HepG2 (cell line): ENCODE data around the gene PGAP3. TPM values are rescaled to one million over a fixed set of nuclear protein-coding genes. Genes with fewer than 3 reads are reported as not detected.
A peak's percentile ranks its signal among the peaks of the same experiment; 100 is the strongest.

ENCODE experiments used
- AHDC1 ChIP-seq: sonication (generic); formaldehyde crosslinking; IDR thresholded peaks from 2 replicates; pipeline ENCODE4 v1.5.1; 2020; ENCODE audit warnings: mild to moderate bottlenecking, missing genetic modification reagents, borderline replicate concordance
- ARHGAP35 ChIP-seq: sonication (generic); formaldehyde crosslinking; IDR thresholded peaks from 2 replicates; pipeline ENCODE4 v1.9.0; 2022; ENCODE audit warnings: mild to moderate bottlenecking, inconsistent platforms, moderate library complexity, missing genetic modification reagents, borderline replicate concordance
- ARID3A ChIP-seq: IDR thresholded peaks from 2 replicates; pipeline ENCODE4 v1.6.1; 2012; ENCODE audit warnings: low read depth, low read length, improper control_type of control experiment
- CREM ChIP-seq, 2 experiments: sonication (generic) in 1 of 2; formaldehyde crosslinking in 1 of 2; IDR thresholded peaks; 2 replicates each; pipeline versions ENCODE4 v1.4.0 to v1.6.1; 2016 to 2020; ENCODE audit warnings: antibody characterized with exemption in 1 of 2, mild to moderate bottlenecking in 1 of 2, missing genetic modification reagents in 1 of 2
- HOXA7 ChIP-seq: sonication (generic); formaldehyde crosslinking; IDR thresholded peaks from 2 replicates; pipeline ENCODE4 v1.8.1; 2022; ENCODE audit warnings: mild to moderate bottlenecking, missing genetic modification reagents, moderate library complexity
- JUND ChIP-seq: sonication (generic); formaldehyde crosslinking; IDR thresholded peaks from 2 replicates; pipeline ENCODE4 v1.8.0; 2022; ENCODE audit warnings: mild to moderate bottlenecking, missing genetic modification reagents
- LBX2 ChIP-seq: sonication (generic); formaldehyde crosslinking; IDR thresholded peaks from 2 replicates; pipeline ENCODE4 v1.5.0; 2020; ENCODE audit warnings: missing genetic modification reagents, mild to moderate bottlenecking, borderline replicate concordance
- MED13 ChIP-seq: sonication (generic); formaldehyde crosslinking; IDR thresholded peaks from 2 replicates; pipeline ENCODE4 v1.5.0; 2020; ENCODE audit warnings: missing genetic modification reagents
- NAIF1 ChIP-seq: sonication (generic); formaldehyde crosslinking; IDR thresholded peaks from 2 replicates; pipeline ENCODE4 v1.5.0; 2020; ENCODE audit warnings: mild to moderate bottlenecking, missing genetic modification reagents, borderline replicate concordance
- REL ChIP-seq: sonication (generic); formaldehyde crosslinking; conservative IDR thresholded peaks from 2 replicates; pipeline ENCODE4 v1.8.0; 2022; ENCODE audit warnings: mild to moderate bottlenecking, missing genetic modification reagents, moderate library complexity
- ZBTB7B ChIP-seq: sonication (generic); formaldehyde crosslinking; IDR thresholded peaks from 2 replicates; pipeline ENCODE4 v1.4.0; 2020; ENCODE audit warnings: missing genetic modification reagents
- ZNF484 ChIP-seq: sonication (generic); formaldehyde crosslinking; IDR thresholded peaks from 2 replicates; pipeline ENCODE4 v1.5.1; 2020; ENCODE audit warnings: mild to moderate bottlenecking, low read depth, missing genetic modification reagents, borderline replicate concordance
- ZNF513 ChIP-seq: sonication (generic); formaldehyde crosslinking; conservative IDR thresholded peaks from 2 replicates; pipeline ENCODE4 v1.5.0; 2020; ENCODE audit warnings: missing genetic modification reagents
- ZNF639 ChIP-seq: conservative IDR thresholded peaks from 2 replicates; pipeline ENCODE4 v1.6.1; 2018; ENCODE audit warnings: missing genetic modification reagents
- ZSCAN29 ChIP-seq: sonication (generic); formaldehyde crosslinking; conservative IDR thresholded peaks from 2 replicates; pipeline ENCODE4 v1.4.0; 2020; ENCODE audit warnings: mild to moderate bottlenecking, missing genetic modification reagents
- polyA plus RNA-seq, 8 experiments: library from polyadenylated mRNA; depleted of rRNA in 3 of 8; stranded (reverse) in 7 of 8; unstranded in 1 of 8; fragments of >200 nt; fragmentation: Illumina TruSeq in 4 of 8; extraction: Trizol in 4 of 8; gene quantifications; 2 replicates each; pipeline versions ENCODE4 v1.2.1 to v1.2.3, GENCODE V29; 2011 to 2016; ENCODE audit warnings: low read depth in 4 of 8, missing spikeins in 1 of 8, mixed read lengths in 1 of 8; ENCODE audit not compliant: insufficient read depth in 1 of 8
- total RNA-seq, 5 experiments: library from RNA; depleted of rRNA; stranded (reverse); fragments of >200 nt; fragmentation: Illumina TruSeq; extraction: Trizol; gene quantifications; 2 replicates each; pipeline ENCODE4 v1.2.3, GENCODE V29; 2016; ENCODE audit warnings: low read depth in 1 of 5

PGAP3 gene
- total and polyA plus RNA-seq, 2 of the 13 experiments (the other 11 are each of a cell fraction or from before 2014, with no cell fraction given), result 11.9 to 14.6 TPM

- TF ChIP-seq AHDC1 (CRISPR knock-in tag) (peak; percentile 57; the same call in 1 of the 2 replicates), MED13 (CRISPR knock-in tag) (peak; percentile 61; the same call in 1 of the 2 replicates), CREM (IDR thresholded peaks at IDR 0.05) (peak; percentile 23; the same call in 1 of the 2 replicates), CREM (CRISPR knock-in tag; IDR thresholded peaks at IDR 0.05) (0 out of 2 replicates have a peak, but pooled peaks have one; percentile 54), ZNF513 (CRISPR knock-in tag) (no peak), NAIF1 (CRISPR knock-in tag) (no peak), HOXA7 (CRISPR knock-in tag) (no peak), ZBTB7B (peak; percentile 82; the same call in 1 of the 2 replicates), REL (CRISPR knock-in tag) (peak; percentile 61; the same call in 1 of the 2 replicates), ZNF639 (peak; percentile 74; the same call in 1 of the 2 replicates), LBX2 (no peak), ZSCAN29 (CRISPR knock-in tag) (no peak; the same call in 1 of the 2 replicates), JUND (CRISPR knock-in tag) (peak; percentile 74), ARHGAP35 (CRISPR knock-in tag) (peak; percentile 99), ZNF484 (CRISPR knock-in tag) (no peak), ARID3A (no peak)
These were observed 42.5 kb upstream of the PGAP3 start, which contains the start of gene MIEN1 (continued) for GRCh38 chr17:39730095-39730921.
